ENCODE data around the gene KCNH1.

The KCNH1 gene

GRCh38 chr1:210850556-210850955, 283.4 kb downstream of the KCNH1 start:
- H3K79me1 ChIP-seq (ENCODE audit: low read depth, low read length) = no peaks in the 10 kb centered on the region
- H3K4me3 ChIP-seq (ENCODE audit: low read length in 2 of 2) = no peak overlapping the region
- no peak overlapping the region for H4K8ac ChIP-seq (ENCODE audit: low read depth, low read length)
- H3K23ac ChIP-seq (ENCODE audit: low read depth, low read length, poor library complexity) = no peak overlapping the region
- H3K9me3 ChIP-seq (replicated peaks in 1 of 2; ENCODE audit: control insufficient read depth in 2 of 2, insufficient read depth in 1 of 2, low read depth in 1 of 2, low read length in 2 of 2) = no peaks in the 10 kb centered on the region
- no peak overlapping the region for H3K4ac ChIP-seq (ENCODE audit: low read length)
- H4K91ac ChIP-seq (ENCODE audit: low read depth, low read length, poor library complexity) = no peak overlapping the region
- no peaks in the 10 kb centered on the region for H3K4me1 ChIP-seq (ENCODE audit: control insufficient read depth in 2 of 2, insufficient read depth in 1 of 2, low read depth in 1 of 2, low read length in 2 of 2)
- H3K18ac ChIP-seq (ENCODE audit: low read length) = no peak overlapping the region
- no peak overlapping the region for H3K14ac ChIP-seq (ENCODE audit: low read length)
- no peak overlapping the region for H2AK5ac ChIP-seq (ENCODE audit: low read depth, low read length)
- H3K36me3 ChIP-seq (replicated peaks in 1 of 2; ENCODE audit: control insufficient read depth in 2 of 2, insufficient read depth in 2 of 2, low read length in 2 of 2) = no peaks in the 10 kb centered on the region
- no peak overlapping the region for H2BK12ac ChIP-seq (ENCODE audit: low read length)
- H2BK5ac ChIP-seq (ENCODE audit: low read length) = no peak overlapping the region
- H2BK15ac ChIP-seq (ENCODE audit: low read length) = no peak overlapping the region
- H3K4me2 ChIP-seq (ENCODE audit: insufficient read depth, low read length, poor library complexity, severe bottlenecking) = no peak overlapping the region
- DNase-seq (ENCODE audit: low spot score) = no peak
- no peak overlapping the region for H3K27ac ChIP-seq (replicated peaks; ENCODE audit: low read length)
- no peaks in the 10 kb centered on the region for H3K27me3 ChIP-seq (ENCODE audit: control insufficient read depth in 3 of 3, insufficient read depth in 3 of 3, low read depth in 1 of 3, low read length in 3 of 3)
- no peak overlapping the region for H2AFZ ChIP-seq (ENCODE audit: low read length)
- no peak overlapping the region for H3K9ac ChIP-seq (ENCODE audit: low read depth, low read length, poor library complexity)
- no peak overlapping the region for H2BK120ac ChIP-seq (ENCODE audit: low read depth, low read length)

DNA sequence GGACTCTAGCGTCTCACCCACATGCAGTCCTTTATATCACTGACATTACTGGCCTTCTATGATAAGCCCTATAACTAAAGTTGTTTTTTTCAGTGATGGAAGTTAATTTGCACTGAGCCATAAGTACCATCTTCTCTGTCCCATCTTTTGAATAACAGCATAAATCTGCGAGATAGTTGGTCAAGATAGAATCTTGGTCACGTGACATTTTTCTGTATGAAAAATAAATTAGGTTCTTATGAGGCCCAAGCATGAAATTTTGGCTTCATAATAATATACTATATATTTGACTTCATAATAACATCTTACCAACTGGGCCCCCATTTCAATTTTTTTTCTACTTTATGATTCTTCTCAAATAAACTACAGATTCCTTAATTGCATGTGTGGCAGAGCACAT, 285.5 kb downstream of the KCNH1 start:
- H3K27ac ChIP-seq (replicated peaks; ENCODE audit: low read length) = no peak overlapping the region
- no peak overlapping the region for H4K8ac ChIP-seq (ENCODE audit: low read depth, low read length)
- no peak overlapping the region for H3K4me2 ChIP-seq (ENCODE audit: insufficient read depth, low read length, poor library complexity, severe bottlenecking)
- H4K91ac ChIP-seq (ENCODE audit: low read depth, low read length, poor library complexity) = no peak overlapping the region
- no peak overlapping the region for H2AFZ ChIP-seq (ENCODE audit: low read length)
- WGBS, 2 donors (ENCODE audit: extremely low coverage in 2 of 2, insufficient read length in 2 of 2, insufficient replicate concordance in 1 of 2) = no CpG with 5 or more reads among the region's 3 CpGs
- H3K79me1 ChIP-seq (ENCODE audit: low read depth, low read length) = no peaks in the 10 kb centered on the region
- no peaks in the 10 kb centered on the region for H3K27me3 ChIP-seq (ENCODE audit: control insufficient read depth in 3 of 3, insufficient read depth in 3 of 3, low read depth in 1 of 3, low read length in 3 of 3)
- H2AK5ac ChIP-seq (ENCODE audit: low read depth, low read length) = no peak overlapping the region
- no peak overlapping the region for H2BK5ac ChIP-seq (ENCODE audit: low read length)
- no peak overlapping the region for H3K4ac ChIP-seq (ENCODE audit: low read length)
- H3K18ac ChIP-seq (ENCODE audit: low read length) = no peak overlapping the region
- no peak overlapping the region for H3K9ac ChIP-seq (ENCODE audit: low read depth, low read length, poor library complexity)
- H2BK120ac ChIP-seq (ENCODE audit: low read depth, low read length) = no peak overlapping the region
- H2BK12ac ChIP-seq (ENCODE audit: low read length) = no peak overlapping the region
- H3K14ac ChIP-seq (ENCODE audit: low read length) = no peak overlapping the region
- no peaks in the 10 kb centered on the region for H3K9me3 ChIP-seq (replicated peaks in 1 of 2; ENCODE audit: control insufficient read depth in 2 of 2, insufficient read depth in 1 of 2, low read depth in 1 of 2, low read length in 2 of 2)
- H2BK15ac ChIP-seq (ENCODE audit: low read length) = no peak overlapping the region
- H3K4me3 ChIP-seq (ENCODE audit: low read length in 2 of 2) = no peak overlapping the region
- H3K36me3 ChIP-seq (replicated peaks in 1 of 2; ENCODE audit: control insufficient read depth in 2 of 2, insufficient read depth in 2 of 2, low read length in 2 of 2) = no peaks in the 10 kb centered on the region
- H3K4me1 ChIP-seq (ENCODE audit: control insufficient read depth in 2 of 2, insufficient read depth in 1 of 2, low read depth in 1 of 2, low read length in 2 of 2) = no peaks in the 10 kb centered on the region
- H3K23ac ChIP-seq (ENCODE audit: low read depth, low read length, poor library complexity) = no peak overlapping the region
- DNase-seq (ENCODE audit: low spot score) = no peak

GRCh38 chr1:210841926-210842625, 291.9 kb downstream of the KCNH1 start:
- H2AK5ac ChIP-seq (ENCODE audit: low read depth, low read length) = no peak overlapping the region
- H3K18ac ChIP-seq (ENCODE audit: low read length) = no peak overlapping the region
- no peaks in the 10 kb centered on the region for H3K79me1 ChIP-seq (ENCODE audit: low read depth, low read length)
- H3K4ac ChIP-seq (ENCODE audit: low read length) = no peak overlapping the region
- no peaks in the 10 kb centered on the region for H3K9me3 ChIP-seq (replicated peaks in 1 of 2; ENCODE audit: control insufficient read depth in 2 of 2, insufficient read depth in 1 of 2, low read depth in 1 of 2, low read length in 2 of 2)
- no peak overlapping the region for H2BK120ac ChIP-seq (ENCODE audit: low read depth, low read length)
- H4K8ac ChIP-seq (ENCODE audit: low read depth, low read length) = no peak overlapping the region
- no peak overlapping the region for H3K14ac ChIP-seq (ENCODE audit: low read length)
- H2BK5ac ChIP-seq (ENCODE audit: low read length) = no peak overlapping the region
- H2BK12ac ChIP-seq (ENCODE audit: low read length) = no peak overlapping the region
- H3K36me3 ChIP-seq (replicated peaks in 1 of 2; ENCODE audit: control insufficient read depth in 2 of 2, insufficient read depth in 2 of 2, low read length in 2 of 2) = no peaks in the 10 kb centered on the region
- no CpG with 5 or more reads among the region's 5 CpGs for WGBS, 2 donors (ENCODE audit: extremely low coverage in 2 of 2, insufficient read length in 2 of 2, insufficient replicate concordance in 1 of 2)
- H3K4me2 ChIP-seq (ENCODE audit: insufficient read depth, low read length, poor library complexity, severe bottlenecking) = no peak overlapping the region
- no peaks in the 10 kb centered on the region for H3K27me3 ChIP-seq (ENCODE audit: control insufficient read depth in 3 of 3, insufficient read depth in 3 of 3, low read depth in 1 of 3, low read length in 3 of 3)
- no peak overlapping the region for H2AFZ ChIP-seq (ENCODE audit: low read length)
- H4K91ac ChIP-seq (ENCODE audit: low read depth, low read length, poor library complexity) = no peak overlapping the region
- H3K23ac ChIP-seq (ENCODE audit: low read depth, low read length, poor library complexity) = no peak overlapping the region
- H2BK15ac ChIP-seq (ENCODE audit: low read length) = no peak overlapping the region
- no peaks in the 10 kb centered on the region for H3K4me1 ChIP-seq (ENCODE audit: control insufficient read depth in 2 of 2, insufficient read depth in 1 of 2, low read depth in 1 of 2, low read length in 2 of 2)
- H3K27ac ChIP-seq (replicated peaks; ENCODE audit: low read length) = no peak overlapping the region
- no peak overlapping the region for H3K9ac ChIP-seq (ENCODE audit: low read depth, low read length, poor library complexity)
- no peak overlapping the region for H3K4me3 ChIP-seq (ENCODE audit: low read length in 2 of 2)
- DNase-seq (ENCODE audit: low spot score) = no peak

DNA sequence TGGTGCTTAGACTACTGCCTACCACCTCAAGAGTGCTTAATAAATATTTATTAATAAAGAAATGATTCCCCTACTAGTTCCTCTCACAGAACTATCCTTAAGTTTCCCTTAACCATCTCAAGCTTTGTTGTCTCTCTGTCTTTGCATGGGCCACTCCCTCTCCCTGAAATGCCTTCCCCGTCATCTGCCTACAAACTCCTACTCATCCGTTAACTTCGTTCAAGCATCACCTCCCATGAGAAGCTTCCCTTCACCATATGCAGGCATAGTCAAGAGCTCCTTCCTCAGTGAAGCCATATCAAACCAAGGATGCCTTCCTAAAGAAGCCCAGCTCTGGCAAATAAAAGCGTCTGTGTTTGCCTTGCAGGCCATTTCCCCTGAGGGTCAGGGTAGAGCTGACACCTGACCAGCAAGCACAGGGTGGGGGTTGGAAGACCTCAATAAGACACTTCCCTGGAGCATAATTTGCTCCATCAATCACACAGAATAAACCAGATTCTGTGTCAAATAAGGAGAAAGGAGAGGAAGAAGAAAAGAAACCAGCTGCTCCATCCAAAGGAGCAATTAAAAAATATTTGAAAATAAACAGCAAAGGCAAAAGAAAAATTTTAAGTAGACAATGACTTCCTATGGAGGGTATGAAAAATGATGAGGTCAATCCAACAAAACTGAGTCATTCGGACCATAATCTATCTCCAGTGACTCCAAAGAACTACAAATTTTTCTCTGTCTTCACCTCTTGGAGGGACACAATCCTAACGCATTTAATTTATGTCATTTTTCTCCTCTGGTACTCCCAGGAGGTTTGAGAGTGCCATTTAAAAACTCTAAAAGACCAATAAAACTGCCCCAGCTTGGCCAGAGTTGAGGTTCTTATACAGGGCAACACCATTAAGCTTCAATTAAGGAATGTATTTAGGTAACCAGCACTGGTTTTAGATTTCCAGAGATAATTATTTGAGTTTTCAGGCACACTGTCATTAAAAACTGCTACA, 303.6 kb downstream of the KCNH1 start:
- H3K79me1 ChIP-seq (ENCODE audit: low read depth, low read length) = no peaks in the 10 kb centered on the region

More for the DNA sequence above, 303.6 kb downstream of the KCNH1 start:
- H2AFZ ChIP-seq (ENCODE audit: low read length) = no peak overlapping the region
- H2BK12ac ChIP-seq (ENCODE audit: low read length) = no peak overlapping the region
- no peak overlapping the region for H2AK5ac ChIP-seq (ENCODE audit: low read depth, low read length)
- H3K4ac ChIP-seq (ENCODE audit: low read length) = no peak overlapping the region
- H3K14ac ChIP-seq (ENCODE audit: low read length) = no peak overlapping the region
- no peak overlapping the region for H3K9ac ChIP-seq (ENCODE audit: low read depth, low read length, poor library complexity)
- H3K4me1 ChIP-seq (ENCODE audit: control insufficient read depth in 2 of 2, insufficient read depth in 1 of 2, low read depth in 1 of 2, low read length in 2 of 2) = peaks cover 0 to 2% of the 10 kb centered on the region in 2 donors
- H3K23ac ChIP-seq (ENCODE audit: low read depth, low read length, poor library complexity) = no peak overlapping the region
- no peak overlapping the region for H4K8ac ChIP-seq (ENCODE audit: low read depth, low read length)
- no peak overlapping the region for H3K18ac ChIP-seq (ENCODE audit: low read length)
- H3K27ac ChIP-seq (replicated peaks; ENCODE audit: low read length) = no peak overlapping the region
- no peak overlapping the region for H4K91ac ChIP-seq (ENCODE audit: low read depth, low read length, poor library complexity)
- no peak for DNase-seq (ENCODE audit: low spot score)
- no peaks in the 10 kb centered on the region for H3K9me3 ChIP-seq (replicated peaks in 1 of 2; ENCODE audit: control insufficient read depth in 2 of 2, insufficient read depth in 1 of 2, low read depth in 1 of 2, low read length in 2 of 2)
- no peak overlapping the region for H2BK15ac ChIP-seq (ENCODE audit: low read length)
- no CpG with 5 or more reads among the region's 6 CpGs for WGBS, 2 donors (ENCODE audit: extremely low coverage in 2 of 2, insufficient read length in 2 of 2, insufficient replicate concordance in 1 of 2)
- H3K4me2 ChIP-seq (ENCODE audit: insufficient read depth, low read length, poor library complexity, severe bottlenecking) = no peak overlapping the region
- H2BK120ac ChIP-seq (ENCODE audit: low read depth, low read length) = no peak overlapping the region
- H3K27me3 ChIP-seq (ENCODE audit: control insufficient read depth in 3 of 3, insufficient read depth in 3 of 3, low read depth in 1 of 3, low read length in 3 of 3) = no peaks in the 10 kb centered on the region
- no peak overlapping the region for H2BK5ac ChIP-seq (ENCODE audit: low read length)
- H3K4me3 ChIP-seq (ENCODE audit: low read length in 2 of 2) = no peak overlapping the region
- H3K36me3 ChIP-seq (replicated peaks in 1 of 2; ENCODE audit: control insufficient read depth in 2 of 2, insufficient read depth in 2 of 2, low read length in 2 of 2) = no peaks in the 10 kb centered on the region

Measured in neuronal stem cell (in vitro differentiated cells).